Stimulated activated CD4-positive, alpha-beta T cell treated with anti-CD3 and anti-CD28 coated beads, Interleukin-2, amount 100 ng/mL, for 24 hours (primary cell): ENCODE data around the gene TSPAN14.

Experiments
- DNase-seq, 2 donors: peaks; one replicate each; pipeline ENCODE4 v3.0.0-alpha.2; 2020

TSPAN14 gene

DNA sequence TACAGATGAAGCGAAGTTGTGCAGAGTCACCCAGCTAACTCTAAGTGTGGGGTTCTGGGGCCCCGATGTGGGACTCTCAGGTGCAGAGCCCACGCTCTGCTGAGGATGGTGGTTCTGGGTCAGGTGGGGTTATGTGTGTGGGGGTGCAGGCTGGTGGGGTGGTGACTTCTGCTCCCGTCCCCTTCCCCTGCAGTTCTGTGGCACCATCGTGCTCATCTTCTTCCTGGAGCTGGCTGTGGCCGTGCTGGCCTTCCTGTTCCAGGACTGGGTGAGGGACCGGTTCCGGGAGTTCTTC is 54.9 kb downstream of the TSPAN14 start:
- DNase-seq: no peak

DNA sequence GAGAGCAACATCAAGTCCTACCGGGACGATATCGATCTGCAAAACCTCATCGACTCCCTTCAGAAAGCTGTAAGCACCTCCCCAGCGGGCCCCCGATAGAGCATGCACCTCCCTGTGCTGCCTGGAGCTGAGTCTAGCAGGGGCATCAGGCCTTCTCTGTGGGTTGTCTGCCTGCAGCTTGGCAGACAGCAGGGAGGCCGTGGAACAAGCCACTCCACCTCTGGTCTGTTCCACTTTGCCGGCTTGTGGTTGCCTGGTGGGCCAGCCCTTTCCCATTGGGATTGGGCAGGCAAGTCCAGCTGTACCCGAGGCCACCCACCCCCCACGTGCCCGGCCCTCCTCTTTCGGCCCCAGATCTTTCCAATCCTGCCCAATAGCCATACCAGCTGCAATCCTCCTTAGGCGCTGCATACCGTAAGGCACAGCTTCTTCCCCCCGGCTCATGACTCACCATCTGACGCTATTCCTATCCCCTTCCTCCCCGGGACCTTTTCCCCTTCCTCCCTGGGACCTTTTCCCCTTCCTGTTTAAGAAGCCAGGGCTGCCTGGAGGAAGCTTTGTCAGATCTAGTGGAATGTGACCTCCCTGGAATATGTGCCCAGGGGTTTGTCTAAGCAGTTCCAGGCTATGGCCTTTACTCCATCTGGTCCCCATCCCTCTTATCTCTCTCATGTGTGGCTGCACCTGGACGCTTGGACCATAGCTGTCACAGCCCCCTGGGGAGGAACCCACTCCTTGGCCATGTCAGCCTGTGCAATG is 55.5 kb downstream of the TSPAN14 start:
- DNase-seq: no peak

DNA sequence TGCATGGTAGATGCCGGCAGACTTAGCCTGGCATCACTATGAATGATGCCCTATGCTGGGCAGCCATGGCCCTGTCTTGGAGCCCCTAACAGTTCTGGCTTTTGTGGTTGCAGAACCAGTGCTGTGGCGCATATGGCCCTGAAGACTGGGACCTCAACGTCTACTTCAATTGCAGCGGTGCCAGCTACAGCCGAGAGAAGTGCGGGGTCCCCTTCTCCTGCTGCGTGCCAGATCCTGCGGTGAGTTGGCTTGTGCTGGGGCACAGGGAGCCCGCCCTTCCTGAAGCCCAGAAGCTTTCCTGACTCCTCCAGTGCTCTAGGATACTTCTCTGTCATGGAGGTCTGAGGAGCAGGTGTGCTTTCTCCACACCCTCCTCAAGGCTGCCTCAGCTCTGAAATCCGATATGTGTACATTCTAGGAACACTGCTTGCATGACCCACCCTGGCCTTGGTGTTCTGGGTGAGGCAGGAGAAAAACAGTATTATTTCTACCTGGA is 58.0 kb downstream of the TSPAN14 start:
- DNase-seq: no peak

DNA sequence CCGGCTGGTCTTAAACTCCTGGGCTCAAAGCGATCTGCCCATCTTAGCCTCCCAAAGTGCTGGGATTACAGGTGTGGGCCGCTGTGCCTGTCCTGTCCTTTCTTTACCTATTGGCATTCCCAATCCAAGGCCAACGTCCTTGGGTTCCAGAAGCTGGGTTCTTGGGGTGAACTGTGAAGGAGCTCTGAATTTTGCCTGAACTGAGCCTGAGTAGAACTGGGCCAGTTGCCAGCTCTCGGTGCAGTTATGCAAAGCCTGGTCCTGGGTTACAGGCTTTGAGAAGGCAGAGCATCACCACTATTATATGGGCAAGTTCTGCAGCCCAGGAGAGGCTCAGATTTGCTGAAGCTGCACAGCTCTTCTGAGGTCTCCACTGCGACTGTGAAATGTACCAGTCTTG is 59.0 kb downstream of the TSPAN14 start:
- no peak for DNase-seq

DNA sequence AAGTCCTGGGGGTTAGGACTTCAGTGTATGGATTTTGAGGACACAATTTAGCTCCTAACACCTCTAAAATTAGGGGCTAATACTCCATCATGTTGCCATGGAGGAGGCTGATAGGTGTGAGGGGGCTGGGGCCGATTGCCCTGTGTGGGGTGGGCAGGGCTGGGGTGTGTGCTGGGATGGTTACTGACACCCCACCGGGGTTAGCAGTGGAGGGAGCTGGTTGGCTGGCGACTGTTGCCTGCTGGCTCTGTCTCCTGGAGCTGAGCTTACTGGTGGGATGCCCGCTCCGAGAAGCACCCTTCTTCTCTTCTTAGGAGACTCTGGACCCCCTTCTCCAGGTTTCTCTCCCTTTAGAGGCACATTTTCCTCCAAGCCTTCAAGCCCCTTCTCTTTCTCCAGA is 61.4 kb downstream of the TSPAN14 start:
- no peak for DNase-seq

DNA sequence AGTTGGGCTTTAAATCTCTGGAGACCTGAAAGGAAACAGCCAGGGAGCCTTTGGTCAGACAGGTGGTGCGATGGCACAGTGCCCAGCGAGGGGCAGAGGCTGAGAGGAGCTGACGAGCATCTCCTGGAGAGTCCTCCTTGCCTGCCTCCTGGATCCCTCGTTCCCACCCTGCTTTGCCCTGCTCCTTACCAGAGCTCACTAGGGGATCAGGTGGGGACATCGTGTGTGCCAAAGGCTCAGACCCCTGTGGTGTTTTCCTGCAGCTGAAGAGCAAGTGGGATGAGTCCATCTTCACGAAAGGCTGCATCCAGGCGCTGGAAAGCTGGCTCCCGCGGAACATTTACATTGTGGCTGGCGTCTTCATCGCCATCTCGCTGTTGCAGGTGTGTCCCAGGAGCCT is 61.8 kb downstream of the TSPAN14 start:
- DNase-seq: no peak

DNA sequence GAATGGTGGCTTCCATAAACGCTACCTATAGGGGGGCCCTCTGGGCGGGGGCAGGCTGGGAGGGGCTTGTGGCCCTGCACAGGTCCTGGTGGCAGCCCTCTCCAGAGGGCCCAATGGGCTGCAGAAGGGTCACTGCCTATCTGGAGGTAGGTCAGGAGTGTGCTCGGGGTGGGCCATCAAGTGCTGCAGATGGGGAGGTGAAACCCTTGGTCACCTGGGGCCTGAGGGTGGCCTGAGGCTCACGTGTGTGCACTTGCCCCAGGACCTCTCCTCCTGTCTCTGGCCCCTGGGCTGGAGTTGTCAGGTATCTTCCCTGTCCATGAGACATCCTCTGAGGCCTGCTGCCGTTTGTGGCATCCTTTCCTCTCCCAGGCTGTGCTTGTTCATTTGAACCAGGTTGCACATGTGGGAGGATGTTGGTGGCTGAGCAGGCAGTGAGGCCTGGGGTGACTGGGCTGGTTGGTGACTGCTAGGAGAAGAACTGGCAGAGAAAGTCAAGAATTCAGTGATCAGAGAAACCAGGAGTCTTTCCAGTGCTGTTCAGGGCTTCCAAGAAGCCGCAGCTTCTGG is 62.5 kb downstream of the TSPAN14 start:
- DNase-seq: no peak

DNA sequence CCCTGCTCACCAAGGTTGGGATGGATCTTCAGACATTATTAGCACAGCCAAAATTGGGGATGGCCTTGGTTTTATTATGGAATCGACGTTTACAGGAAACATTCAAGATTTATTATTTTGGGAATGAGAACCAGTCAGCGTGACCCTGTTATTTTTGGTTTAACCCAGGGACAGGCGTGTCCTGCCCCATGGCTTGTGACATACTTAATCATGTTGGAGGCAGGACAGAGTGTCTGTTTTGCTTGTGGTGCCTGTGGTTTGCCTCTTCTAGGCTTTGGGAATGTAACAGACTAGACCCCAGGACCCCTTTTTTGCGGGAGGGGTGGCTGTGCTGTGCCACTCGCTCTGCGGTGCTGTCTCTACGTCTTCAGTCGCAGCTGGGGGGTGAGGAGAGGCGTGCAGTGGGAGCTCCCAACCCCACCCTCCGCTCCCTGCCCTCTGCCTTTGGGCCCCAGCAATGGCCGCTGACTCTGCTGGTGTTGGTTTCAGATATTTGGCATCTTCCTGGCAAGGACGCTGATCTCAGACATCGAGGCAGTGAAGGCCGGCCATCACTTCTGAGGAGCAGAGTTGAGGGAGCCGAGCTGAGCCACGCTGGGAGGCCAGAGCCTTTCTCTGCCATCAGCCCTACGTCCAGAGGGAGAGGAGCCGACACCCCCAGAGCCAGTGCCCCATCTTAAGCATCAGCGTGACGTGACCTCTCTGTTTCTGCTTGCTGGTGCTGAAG is 63.5 kb downstream of the TSPAN14 start:
- DNase-seq: no peak

DNA sequence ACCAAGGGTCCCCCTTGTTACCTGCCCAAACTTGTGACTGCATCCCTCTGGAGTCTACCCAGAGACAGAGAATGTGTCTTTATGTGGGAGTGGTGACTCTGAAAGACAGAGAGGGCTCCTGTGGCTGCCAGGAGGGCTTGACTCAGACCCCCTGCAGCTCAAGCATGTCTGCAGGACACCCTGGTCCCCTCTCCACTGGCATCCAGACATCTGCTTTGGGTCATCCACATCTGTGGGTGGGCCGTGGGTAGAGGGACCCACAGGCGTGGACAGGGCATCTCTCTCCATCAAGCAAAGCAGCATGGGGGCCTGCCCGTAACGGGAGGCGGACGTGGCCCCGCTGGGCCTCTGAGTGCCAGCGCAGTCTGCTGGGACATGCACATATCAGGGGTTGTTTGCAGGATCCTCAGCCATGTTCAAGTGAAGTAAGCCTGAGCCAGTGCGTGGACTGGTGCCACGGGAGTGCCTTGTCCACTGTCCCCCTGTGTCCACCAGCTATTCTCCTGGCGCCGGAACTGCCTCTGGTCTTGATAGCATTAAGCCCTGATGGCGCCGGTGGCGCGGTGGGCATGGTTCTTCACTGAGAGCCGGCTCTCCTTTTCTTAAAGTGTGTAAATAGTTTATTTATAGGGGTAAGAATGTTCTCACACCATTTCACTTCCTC is 64.2 kb downstream of the TSPAN14 start:
- DNase-seq: no peak

DNA sequence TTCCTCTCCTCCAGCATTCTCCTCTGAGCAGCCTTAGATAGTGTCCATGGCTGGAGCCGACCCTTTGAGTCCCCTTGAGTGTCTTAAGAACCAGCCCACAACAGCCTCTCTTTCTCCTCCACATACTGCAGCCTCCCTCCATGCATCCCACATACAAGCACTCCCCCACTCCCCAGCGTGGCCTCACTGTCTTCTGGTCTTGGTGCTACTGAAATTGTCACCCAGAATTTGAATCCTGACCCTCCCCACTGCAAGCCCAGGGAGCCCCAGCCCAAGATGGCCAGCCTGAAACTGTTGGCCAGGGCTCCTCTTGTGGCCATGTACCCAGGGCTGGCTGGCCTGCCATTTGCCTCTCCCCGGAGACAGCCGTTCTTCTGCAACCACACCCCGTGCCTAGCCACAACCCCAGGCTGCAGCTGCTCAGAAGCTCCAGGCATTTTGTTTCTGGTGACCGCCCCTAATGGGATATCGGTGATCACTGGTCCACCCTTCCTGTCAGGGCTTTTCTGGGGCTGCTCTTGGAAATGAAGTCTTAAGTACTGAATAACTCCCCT is 64.8 kb downstream of the TSPAN14 start:
- no peak for DNase-seq

DNA sequence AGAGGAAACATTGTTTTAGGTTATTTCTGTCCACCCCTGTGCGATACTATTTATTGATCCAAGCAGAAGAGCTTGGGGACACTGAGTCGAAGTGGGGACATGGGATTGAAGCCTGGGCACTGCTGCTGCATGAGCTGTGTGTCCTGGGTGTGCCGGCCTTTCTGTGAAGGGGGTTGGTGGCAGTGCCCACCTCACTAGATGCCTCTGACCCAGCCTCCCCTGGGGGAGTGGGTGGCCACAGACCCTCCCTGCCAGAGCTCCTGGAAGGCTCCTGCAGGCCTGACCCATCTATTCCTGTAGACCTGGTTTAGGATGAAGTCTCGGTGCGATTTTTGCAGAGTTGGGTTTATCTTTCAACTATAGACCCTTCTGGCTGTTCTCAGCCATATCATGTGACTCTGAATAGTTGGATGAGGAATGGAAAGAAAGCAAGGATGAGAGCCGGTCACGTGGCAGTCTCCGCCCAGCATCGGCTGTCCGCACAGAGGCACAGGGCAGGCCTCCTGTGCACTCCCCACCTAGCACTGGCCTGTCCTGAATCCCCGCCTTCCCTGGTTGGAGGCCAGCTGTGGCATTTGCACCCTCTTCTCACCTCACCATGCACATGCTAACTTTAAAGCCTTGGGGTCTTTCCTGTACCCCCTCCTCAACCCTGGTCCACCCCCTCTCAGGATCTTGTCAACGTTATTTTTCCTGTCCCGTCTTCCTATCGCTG is 66.0 kb downstream of the TSPAN14 start:
- DNase-seq: no peak

DNA sequence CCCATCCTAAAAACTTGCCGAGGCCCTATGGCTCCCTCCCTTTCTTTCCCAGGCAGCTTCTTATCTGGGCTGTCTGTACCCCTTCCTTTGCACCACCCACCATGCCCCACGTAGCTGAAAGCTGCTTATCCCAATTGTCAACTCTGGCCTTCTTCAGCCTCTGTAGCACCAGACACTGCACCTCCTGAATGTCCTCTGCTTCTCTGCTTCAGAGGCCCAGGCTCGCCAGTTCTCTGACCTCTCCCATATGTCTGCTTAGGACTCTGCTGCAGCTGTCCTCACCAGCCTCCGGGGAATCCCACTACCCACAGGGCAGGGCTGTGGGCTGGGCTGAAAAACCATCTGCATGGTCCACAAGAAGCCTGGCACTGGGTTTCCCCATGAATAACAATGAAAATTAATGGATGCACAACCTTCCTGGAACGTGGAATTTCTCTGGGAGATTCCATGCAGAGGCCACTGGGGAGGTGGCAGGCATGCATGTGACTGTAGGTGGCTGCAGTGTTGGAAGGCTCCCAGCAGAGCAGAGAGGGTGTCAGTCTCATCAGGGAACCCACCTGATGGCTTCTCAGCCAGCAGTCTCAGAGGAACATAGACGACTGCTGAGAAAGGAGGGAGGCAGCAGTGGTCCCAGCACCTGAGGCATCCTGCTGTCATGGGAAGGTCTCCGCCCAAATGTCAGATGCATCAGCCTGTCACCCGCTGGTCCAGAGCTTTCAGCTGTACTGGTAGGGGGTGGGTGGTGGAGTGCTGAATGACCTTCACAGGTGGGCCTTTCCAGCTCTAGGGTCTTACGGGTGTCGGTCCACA is 66.8 kb downstream of the TSPAN14 start:
- DNase-seq: no peak

DNA sequence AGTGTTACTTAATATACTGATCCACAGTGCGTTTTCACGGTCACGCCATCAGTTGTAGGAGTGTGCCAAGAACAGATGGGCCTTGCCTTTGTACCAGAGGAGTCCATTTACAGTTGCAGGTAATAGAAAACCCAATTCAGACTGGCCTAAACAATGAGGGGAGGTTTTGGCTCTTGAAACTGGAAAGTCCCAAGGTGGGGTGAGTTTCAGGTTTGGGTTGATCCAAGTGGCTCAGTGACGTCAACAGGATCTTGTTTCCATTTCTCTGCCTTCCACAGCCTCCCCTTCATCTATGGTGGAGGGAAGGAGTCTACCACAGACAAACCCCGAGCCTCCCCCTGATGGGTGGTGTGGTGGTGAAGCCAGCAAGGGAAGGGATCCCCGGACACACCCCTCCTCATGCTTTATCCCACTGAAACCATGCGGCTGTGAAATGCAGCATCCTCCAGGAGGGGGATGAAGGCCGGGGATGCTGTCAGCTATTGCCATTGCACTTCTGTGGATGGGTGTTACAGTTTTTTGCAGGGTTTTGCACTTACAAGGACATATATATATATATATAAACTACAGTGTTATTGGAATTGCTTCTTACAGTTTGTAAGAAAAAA is 68.8 kb downstream of the TSPAN14 start:
- no peak for DNase-seq

DNA sequence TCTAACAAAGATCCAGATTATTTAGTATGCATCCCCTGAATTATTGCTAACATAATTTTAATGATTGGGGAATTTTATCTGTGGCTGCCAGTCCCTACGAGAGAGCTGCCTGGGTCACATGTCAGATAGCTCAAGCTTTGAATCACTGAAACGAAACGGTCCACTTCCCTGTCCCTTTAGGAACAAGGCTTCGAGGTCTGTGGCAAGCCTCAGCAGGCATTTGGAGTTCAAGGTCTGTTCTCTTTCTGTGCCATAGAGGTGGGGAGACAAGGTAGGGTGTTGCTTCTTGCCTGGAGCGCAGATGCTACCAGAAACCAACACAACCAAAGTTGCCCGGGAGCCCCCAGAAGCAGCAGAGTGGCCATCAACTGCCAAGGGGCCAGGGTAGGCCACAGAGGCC is 69.7 kb downstream of the TSPAN14 start:
- no peak for DNase-seq

DNA sequence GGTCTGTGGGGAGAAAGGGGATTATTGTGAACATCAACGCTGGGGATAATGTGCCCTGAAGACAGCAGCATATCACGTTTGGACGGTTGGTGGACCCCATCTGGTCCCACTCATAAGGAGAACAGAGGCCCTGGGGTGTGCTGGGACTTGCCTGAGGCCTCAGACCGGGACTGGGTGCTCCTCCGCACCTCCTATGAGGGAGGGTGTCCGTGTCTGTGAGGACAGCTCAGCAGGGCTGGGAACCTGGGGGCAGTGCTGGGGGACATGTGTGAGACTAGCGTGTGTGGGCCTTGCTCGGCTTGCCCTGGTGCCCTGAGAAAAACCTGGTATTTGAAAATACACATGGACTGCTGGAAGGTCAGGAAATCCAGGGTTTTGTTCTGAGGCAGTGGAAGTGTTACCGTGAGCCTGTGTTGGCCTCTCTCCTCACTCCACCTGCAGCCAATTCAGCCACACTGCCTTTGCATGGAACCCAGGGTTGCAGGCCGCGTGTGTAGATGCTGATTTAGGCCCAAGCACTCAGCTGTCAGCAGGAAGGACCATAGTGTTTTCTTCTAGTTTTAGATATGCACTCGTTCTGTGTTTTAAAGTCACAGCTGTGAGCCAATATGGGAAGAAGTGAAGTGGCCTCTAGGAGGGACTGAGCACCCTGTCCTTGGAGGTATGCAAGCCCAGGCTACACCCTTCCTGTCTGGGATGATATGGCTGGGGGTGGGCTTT is 70.2 kb downstream of the TSPAN14 start:
- no peak for DNase-seq

DNA sequence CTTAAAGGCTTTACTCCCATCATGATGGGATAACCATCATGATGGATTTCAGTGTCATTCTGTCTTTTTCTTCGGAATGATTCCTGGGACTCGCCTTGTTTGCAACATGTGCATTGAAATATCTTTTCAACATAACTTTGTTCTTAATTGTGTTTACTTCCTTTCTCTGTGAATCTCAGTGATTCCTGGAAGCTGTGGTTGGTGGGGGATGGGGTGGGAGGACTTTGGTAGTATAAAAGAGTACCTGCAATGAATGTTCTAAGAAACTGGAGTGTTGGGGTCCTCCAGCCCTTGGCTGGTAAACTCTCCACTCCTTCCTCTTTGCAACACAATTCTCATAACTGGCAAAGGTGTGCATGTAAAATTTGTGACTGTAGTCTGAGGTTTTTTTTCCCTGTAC is 72.1 kb downstream of the TSPAN14 start:
- no peak for DNase-seq

DNA sequence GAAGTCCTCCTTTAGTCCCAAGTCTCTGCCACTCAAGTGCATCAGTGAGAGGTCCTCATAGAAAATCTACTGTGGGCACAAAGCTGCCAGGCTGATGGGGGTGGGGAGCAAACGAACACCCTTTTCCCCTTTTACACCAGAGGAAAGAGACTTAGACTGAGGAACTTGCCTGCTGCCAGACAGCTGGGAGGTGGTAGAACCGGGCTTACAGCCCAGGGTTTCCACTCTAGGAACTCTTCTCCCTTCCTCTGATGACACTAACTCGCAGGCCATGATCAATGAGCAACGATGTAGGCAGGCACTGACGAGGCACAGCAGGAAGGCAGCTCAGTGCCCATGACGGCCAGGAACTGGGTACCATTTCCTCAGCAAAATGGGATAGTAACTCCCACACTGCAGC is 72.6 kb downstream of the TSPAN14 start:
- no peak for DNase-seq

DNA sequence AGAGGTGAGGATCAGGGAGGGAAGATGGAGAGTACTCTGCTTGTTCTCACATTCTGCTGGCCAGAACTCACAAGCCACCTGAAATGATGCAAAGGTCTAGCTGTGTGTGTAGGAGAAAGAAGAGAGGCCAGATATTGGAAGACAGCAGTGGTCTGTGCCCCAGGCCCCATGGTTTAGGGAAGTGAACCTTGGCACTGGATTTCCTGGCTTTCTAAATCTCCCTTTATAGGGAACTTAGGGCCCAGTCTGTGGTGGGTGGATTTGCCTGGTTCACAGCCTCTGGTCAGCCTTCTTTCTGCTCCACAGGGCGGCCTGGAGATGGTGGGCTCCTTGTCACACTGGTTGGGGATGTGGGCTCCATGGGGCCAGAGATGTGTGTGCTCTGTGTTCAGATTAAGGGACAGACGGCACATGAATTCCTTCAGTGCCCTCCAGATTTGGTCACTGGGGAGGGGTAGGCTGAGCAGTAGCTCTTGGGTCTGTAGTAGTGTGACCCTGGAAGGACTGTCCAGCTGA is 74.1 kb downstream of the TSPAN14 start:
- no peak for DNase-seq

DNA sequence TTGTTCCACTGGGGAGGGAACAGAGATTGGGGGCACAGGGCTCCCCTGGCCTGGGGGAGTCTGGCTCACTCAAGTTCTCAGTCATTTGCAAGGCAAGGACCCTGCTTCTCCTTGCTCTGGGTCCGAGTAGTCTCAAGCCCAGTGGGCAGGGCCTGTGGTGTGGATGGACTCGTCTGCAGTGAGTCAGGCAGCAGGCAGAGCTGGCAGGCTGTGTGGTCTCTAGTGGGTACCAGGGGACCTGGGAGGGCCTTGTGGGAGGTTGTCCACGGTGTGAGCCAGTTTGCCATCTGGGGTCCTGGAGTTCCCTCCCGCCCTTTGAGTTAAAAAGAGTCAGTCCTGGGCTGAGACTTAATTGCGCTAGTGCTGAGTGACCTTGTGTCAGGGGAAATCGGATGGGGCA is 74.8 kb downstream of the TSPAN14 start:
- no peak for DNase-seq

DNA sequence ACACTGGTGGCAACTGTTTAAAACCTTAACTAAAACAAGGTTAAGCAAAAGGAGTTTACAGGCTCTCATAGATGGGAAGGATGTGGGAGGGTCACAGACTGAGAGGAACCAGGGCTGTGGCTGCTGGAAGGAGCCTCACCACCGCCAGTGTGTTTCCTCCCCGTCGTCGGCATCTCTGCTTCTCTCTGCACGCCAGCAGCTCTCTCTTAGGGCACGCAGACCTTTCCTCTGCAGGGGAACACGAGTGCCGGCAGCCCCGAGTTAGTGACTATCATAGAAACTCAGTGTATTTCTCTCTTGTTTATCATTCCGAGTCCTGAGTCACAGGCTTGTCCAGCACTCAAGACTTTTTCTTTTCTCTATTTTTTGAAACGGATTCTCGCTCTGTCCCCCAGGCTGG is 75.5 kb downstream of the TSPAN14 start:
- DNase-seq: peak in 1 of 2 donors; percentile 32

DNA sequence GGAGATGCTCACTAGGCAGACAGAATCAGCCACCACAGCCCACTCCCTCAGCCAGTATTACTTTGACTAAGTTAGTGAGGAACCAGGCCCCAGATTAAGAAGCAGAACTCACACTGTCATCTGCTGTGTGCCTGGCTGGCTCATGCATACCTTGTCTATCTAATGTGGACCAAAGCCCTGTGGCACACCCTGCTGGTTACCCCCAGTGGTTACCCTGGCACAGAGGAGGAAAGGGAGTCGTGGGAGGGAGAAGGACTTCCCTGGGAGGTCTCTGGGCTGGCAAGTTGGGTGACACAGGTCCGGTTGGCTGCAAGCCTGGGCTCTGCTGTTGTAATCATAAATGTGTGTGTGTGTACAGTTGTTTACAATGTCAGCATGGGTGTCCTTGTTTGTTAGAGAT is 76.1 kb downstream of the TSPAN14 start:
- peak; percentile 44 to 54 for DNase-seq
